SK-N-SH (cell line): ENCODE measurements around the gene SC5D. TPM values are rescaled to one million over a fixed set of nuclear protein-coding genes. Genes with fewer than 3 reads are reported as not detected.

Source experiments
- CTCF ChIA-PET: fragments of 300-600, 350-600 bp; formaldehyde crosslinking; extraction: SDS; loops from one replicate; lab custom pipeline; 2021; lab: Yijun Ruan, JAX
- POLR2A ChIA-PET: fragments of 350-600 bp; sonication (Branson Sonifier 250); formaldehyde crosslinking; extraction: SDS; loops from one replicate; lab custom pipeline; 2020; ENCODE audit warnings: antibody characterized with exemption, inconsistent platforms; lab: Yijun Ruan, JAX
- DNase-seq: peaks from one replicate; pipeline ENCODE4 v3.0.0; 2012
- H2AFZ ChIP-seq: fragments of 200-600 bp; sonication (generic); 2 replicates; pipeline ENCODE4 v1.8.1; 2016; ENCODE audit warnings: antibody characterized with exemption, mild to moderate bottlenecking, low read depth
- H3F3A ChIP-seq: fragments of 200-600 bp; sonication (generic); replicated peaks from 2 replicates; pipeline ENCODE3; 2016; ENCODE audit warnings: antibody characterized with exemption, mild to moderate bottlenecking; ENCODE audit not compliant: insufficient read depth
- H3K27ac ChIP-seq, 2 experiments: fragments of 200-500 bp in 1 of 2; fragments of 200-600 bp in 1 of 2; sonication (Bioruptor generic) in 1 of 2; sonication (generic), shearing (Covaris generic) in 1 of 2; 2 replicates each; pipeline versions ENCODE4 v1.5.1 to v1.6.1; 2014 to 2016; ENCODE audit warnings: low read depth in 2 of 2, inconsistent platforms in 1 of 2, low read length in 1 of 2, mild to moderate bottlenecking in 1 of 2, mixed read lengths in 1 of 2
- H3K27me3 ChIP-seq: fragments of 200-600 bp; sonication (generic), shearing (Covaris generic); 2 replicates; pipeline ENCODE4 v1.6.1; 2016; ENCODE audit warnings: mixed run types; ENCODE audit not compliant: insufficient read depth
- H3K36me3 ChIP-seq, 2 experiments: fragments of 200-500 bp in 1 of 2; fragments of 200-600 bp in 1 of 2; sonication (Bioruptor generic) in 1 of 2; sonication (generic) in 1 of 2; replicated peaks in 1 of 2; 2 replicates each; pipeline versions ENCODE3 to v1.5.1; 2014 to 2016; ENCODE audit warnings: low read length in 1 of 2, mild to moderate bottlenecking in 1 of 2; ENCODE audit not compliant: insufficient read depth in 2 of 2, control insufficient read depth in 1 of 2
- H3K4me1 ChIP-seq, 2 experiments: fragments of 200-500 bp in 1 of 2; fragments of 200-600 bp in 1 of 2; sonication (Bioruptor generic) in 1 of 2; sonication (generic), shearing (Covaris generic) in 1 of 2; 2 replicates each; pipeline versions ENCODE4 v1.5.1 to v1.6.1; 2014 to 2016; ENCODE audit warnings: low read depth in 1 of 2, low read length in 1 of 2, mixed run types in 1 of 2; ENCODE audit not compliant: insufficient read depth in 2 of 2, control insufficient read depth in 1 of 2
- H3K4me2 ChIP-seq: fragments of 200-600 bp; sonication (generic), shearing (Covaris generic); 2 replicates; pipeline ENCODE4 v1.6.1; 2017; ENCODE audit warnings: mixed run types
- H3K4me3 ChIP-seq, 2 experiments: fragments of 200-500 bp in 1 of 2; fragments of 200-600 bp in 1 of 2; sonication (Bioruptor generic) in 1 of 2; sonication (generic), shearing (Covaris generic) in 1 of 2; 2 replicates each; pipeline versions ENCODE4 v1.5.1 to v1.8.1; 2014 to 2016; ENCODE audit warnings: low read depth in 2 of 2, inconsistent platforms in 1 of 2, low read length in 1 of 2, mild to moderate bottlenecking in 1 of 2, mixed read lengths in 1 of 2, moderate library complexity in 1 of 2
- H3K79me2 ChIP-seq: fragments of 200-600 bp; sonication (generic); 2 replicates; pipeline ENCODE4 v1.8.1; 2017; ENCODE audit warnings: mild to moderate bottlenecking; ENCODE audit not compliant: insufficient read depth
- H3K9ac ChIP-seq: fragments of 200-600 bp; sonication (generic); 2 replicates; pipeline ENCODE4 v1.6.1; 2017; ENCODE audit warnings: mixed run types
- H3K9me2 ChIP-seq: fragments of 200-600 bp; sonication (generic); 2 replicates; pipeline ENCODE4 v1.6.1; 2017; ENCODE audit warnings: mixed run types
- H3K9me3 ChIP-seq: fragments of 200-600 bp; sonication (generic); 2 replicates; pipeline ENCODE4 v1.6.1; 2017; ENCODE audit warnings: mixed run types, mild to moderate bottlenecking, moderate library complexity
- H4K20me1 ChIP-seq: fragments of 200-600 bp; sonication (generic); 2 replicates; pipeline ENCODE4 v1.6.1; 2017; ENCODE audit warnings: mild to moderate bottlenecking, mixed run types; ENCODE audit not compliant: insufficient read depth
- ELF1 ChIP-seq: IDR thresholded peaks from 2 replicates; pipeline ENCODE4 v1.4.0; 2012
- FOSL2 ChIP-seq: IDR thresholded peaks from 2 replicates; pipeline ENCODE4 v1.4.0; 2012; ENCODE audit warnings: low read depth, mild to moderate bottlenecking, moderate library complexity, borderline replicate concordance
- FOXM1 ChIP-seq: IDR thresholded peaks from 2 replicates; pipeline ENCODE4 v1.4.0; 2012; ENCODE audit warnings: low read depth, mild to moderate bottlenecking
- GABPA ChIP-seq: IDR thresholded peaks from 2 replicates; pipeline ENCODE4 v1.4.0; 2012; ENCODE audit warnings: low read depth, mild to moderate bottlenecking
- GATA2 ChIP-seq: sonication (generic); formaldehyde crosslinking; IDR thresholded peaks from 2 replicates; pipeline ENCODE4 v1.5.0; 2020; ENCODE audit warnings: mild to moderate bottlenecking, missing genetic modification reagents
- MXI1 ChIP-seq: IDR thresholded peaks from 2 replicates; pipeline ENCODE4 v1.6.1; 2012; ENCODE audit warnings: mild to moderate bottlenecking, low read depth, low read length, improper control_type of control experiment
- NFIC ChIP-seq: IDR thresholded peaks from 2 replicates; pipeline ENCODE4 v1.4.0; 2012; ENCODE audit warnings: borderline replicate concordance
- NRF1 ChIP-seq: IDR thresholded peaks from 2 replicates; pipeline ENCODE4 v1.6.1; 2012; ENCODE audit warnings: low read depth, mild to moderate bottlenecking, low read length
- PBX3 ChIP-seq: IDR thresholded peaks from 2 replicates; pipeline ENCODE4; 2012
- POLR2AphosphoS5 ChIP-seq: IDR thresholded peaks from 2 replicates; pipeline ENCODE4 v1.6.1; 2012; ENCODE audit warnings: low read depth, low read length
- RCOR1 ChIP-seq: fragments of 150-350 bp; IDR thresholded peaks from 2 replicates; pipeline ENCODE4 v1.6.1; 2017; ENCODE audit warnings: antibody characterized with exemption, low read length
- RFX5 ChIP-seq: IDR thresholded peaks from 2 replicates; pipeline ENCODE4 v1.6.1; 2012; ENCODE audit warnings: mild to moderate bottlenecking, improper control_type of control experiment, low read length
- RXRA ChIP-seq: IDR thresholded peaks from 2 replicates; pipeline ENCODE4 v1.4.0; 2012; ENCODE audit warnings: low read depth, mild to moderate bottlenecking, borderline replicate concordance
- SIN3A ChIP-seq: IDR thresholded peaks from 2 replicates; pipeline ENCODE4 v1.6.1; 2012; ENCODE audit warnings: low read depth, mild to moderate bottlenecking, low read length, moderate library complexity, borderline replicate concordance
- SMC3 ChIP-seq: IDR thresholded peaks from 2 replicates; pipeline ENCODE4 v1.6.1; 2012; ENCODE audit warnings: low read depth, low read length, improper control_type of control experiment
- TAF1 ChIP-seq: IDR thresholded peaks from 2 replicates; pipeline ENCODE4 v1.6.1; 2012; ENCODE audit warnings: low read depth, mild to moderate bottlenecking, low read length, moderate library complexity, borderline replicate concordance
- TCF12 ChIP-seq: IDR thresholded peaks from 2 replicates; pipeline ENCODE4 v1.4.0; 2012
- YY1 ChIP-seq: IDR thresholded peaks from 2 replicates; pipeline ENCODE4 v1.4.0; 2012; ENCODE audit warnings: low read depth, mild to moderate bottlenecking
- WGBS: methylation state at CpG from one replicate; pipeline ENCODE4 v1.1.6; 2017; ENCODE audit warnings: low lambda C conversion rate; 5-methylcytosine and 5-hydroxymethylcytosine counted together
- polyA plus RNA-seq, 3 experiments: library from polyadenylated mRNA; depleted of rRNA; stranded (reverse); fragments of >200 nt; gene quantifications; 2 replicates each; pipeline ENCODE4 v1.2.3, GENCODE V29; 2012
- TF ChIP-seq, protein P1 (sequence below): IDR thresholded peaks from 2 replicates; pipeline ENCODE4 v1.4.0; 2012; ENCODE audit warnings: low read depth, borderline replicate concordance

The SC5D gene
- polyA plus RNA-seq, 1 of the 3 experiments (the other 2 are of a cell fraction) = 8.9 TPM

- Histone ChIP-seq H3K4me3 (no peak overlapping the region), H3K9me3 (no peaks in the 10 kb centered on the region)
These were observed 47.7 kb upstream of the SC5D start for GRCh38 chr11:121244884-121245283.

DNA sequence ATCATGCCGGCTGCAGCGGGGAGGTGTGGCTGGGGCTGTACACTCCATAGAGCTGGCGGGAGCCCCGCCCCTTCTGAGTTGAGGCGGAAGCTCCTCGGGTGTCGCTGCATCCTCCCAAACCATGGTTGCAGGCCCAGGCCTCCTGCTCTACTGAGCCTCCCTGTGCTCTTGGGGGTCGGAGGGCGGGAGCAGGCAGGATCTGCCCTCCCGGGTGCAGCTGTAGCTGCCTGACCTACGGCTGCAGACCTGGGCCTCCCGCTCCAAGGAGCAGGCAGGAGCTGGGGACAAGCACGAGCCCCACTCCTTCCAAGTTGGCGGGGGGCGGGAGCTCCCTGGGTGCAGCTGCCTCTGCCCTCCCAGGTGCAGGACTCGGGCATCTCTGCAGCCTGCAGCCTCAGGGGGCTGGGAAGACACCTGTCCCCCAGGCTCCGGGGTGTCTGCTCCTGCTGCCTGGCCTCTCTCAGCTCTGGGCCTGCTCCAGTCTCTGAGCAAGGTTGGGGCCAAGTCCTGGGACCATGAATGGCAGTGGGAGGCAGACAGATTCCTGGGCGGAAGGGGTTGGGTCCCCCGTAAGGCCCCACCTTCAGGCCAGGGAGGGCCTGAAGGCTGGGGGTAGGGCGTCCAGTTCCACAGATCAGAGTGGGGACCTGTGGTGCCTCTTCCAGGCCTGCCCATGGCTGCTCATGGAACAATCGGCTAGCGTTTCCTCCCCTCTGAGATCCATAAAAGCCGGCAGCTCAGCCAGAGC lies 46.4 kb upstream of the SC5D start:
- H3K27me3 ChIP-seq = no peaks in the 10 kb centered on the region; the same call in 1 of the 2 replicates
- WGBS = no CpG with 5 or more reads among the region's 23 CpGs
- H3K4me2 ChIP-seq = no peak overlapping the region
- no peaks in the 10 kb centered on the region for H3K36me3 ChIP-seq
- no peak overlapping the region for H3K9ac ChIP-seq
- no peak for DNase-seq
- no peak overlapping the region for H2AFZ ChIP-seq
- no peaks in the 10 kb centered on the region for H3K79me2 ChIP-seq
- H3K9me3 ChIP-seq = no peaks in the 10 kb centered on the region
- H3K27ac ChIP-seq = no peak overlapping the region
- H3K4me3 ChIP-seq = no peak overlapping the region
- H3K9me2 ChIP-seq = no peaks in the 10 kb centered on the region
- CTCF ChIA-PET = interaction anchor here (1.0 to 2.7 kb wide), 5 partner anchors 9 to 345 kb away, joined by 3 to 18 read pairs (median 3); partner anchors contain the start of genes SC5D, SORL1 and SORL1-AS1
- TF ChIP-seq GABPA (no peak), NRF1 (no peak), SMC3 (no peak), RXRA (no peak), NFIC (no peak), GATA2 (CRISPR knock-in tag) (no peak), FOXM1 (no peak)
- POLR2A ChIA-PET = interaction anchor here (0.6 kb wide), 1 partner anchor 77 kb away, joined by 3 read pairs; no protein-coding TSS in a partner anchor
- H4K20me1 ChIP-seq = no peaks in the 10 kb centered on the region
- peaks cover 0 to 8% of the 10 kb centered on the region in 2 experiments; a peak in 1 of 4 replicates for H3K4me1 ChIP-seq
- peaks cover 4% of the 10 kb centered on the region for H3F3A ChIP-seq

More at GRCh38 chr11:121244884-121245283, 47.7 kb upstream of the SC5D start:
- DNase-seq = no peak
- Histone ChIP-seq H3K27ac (no peak overlapping the region), H3K9ac (no peak overlapping the region), H3K27me3 (no peaks in the 10 kb centered on the region; the same call in 1 of the 2 replicates), H3F3A (peaks cover 4% of the 10 kb centered on the region), H3K36me3 (no peaks in the 10 kb centered on the region), H2AFZ (no peak overlapping the region), H4K20me1 (no peaks in the 10 kb centered on the region), H3K79me2 (no peaks in the 10 kb centered on the region), H3K4me1 (peaks cover 0 to 18% of the 10 kb centered on the region in 2 experiments; a peak in 2 of 4 replicates), H3K9me2 (no peaks in the 10 kb centered on the region), H3K4me2 (no peak overlapping the region)
- CTCF ChIA-PET = interaction anchor here (0.9 to 1.2 kb wide), 3 partner anchors 10 to 346 kb away, joined by 3 to 4 read pairs (median 3); no protein-coding TSS in a partner anchor
- POLR2A ChIA-PET = no interaction called here
- no peak for TF ChIP-seq MXI1
- TF ChIP-seq SMC3 = no peak
- no peak for TF ChIP-seq GABPA
- no peak for TF ChIP-seq RCOR1
- no peak for TF ChIP-seq RXRA
- TF ChIP-seq RFX5 = no peak
- TF ChIP-seq FOSL2 = no peak
- no peak for TF ChIP-seq TCF12
- no peak for TF ChIP-seq GATA2 (CRISPR knock-in tag)
- no peak for TF ChIP-seq POLR2AphosphoS5
- no peak for TF ChIP-seq ELF1
- TF ChIP-seq TAF1 = no peak
- no peak for TF ChIP-seq PBX3
- no peak for TF ChIP-seq SIN3A
- no peak for TF ChIP-seq YY1
- TF ChIP-seq, protein P1, sequence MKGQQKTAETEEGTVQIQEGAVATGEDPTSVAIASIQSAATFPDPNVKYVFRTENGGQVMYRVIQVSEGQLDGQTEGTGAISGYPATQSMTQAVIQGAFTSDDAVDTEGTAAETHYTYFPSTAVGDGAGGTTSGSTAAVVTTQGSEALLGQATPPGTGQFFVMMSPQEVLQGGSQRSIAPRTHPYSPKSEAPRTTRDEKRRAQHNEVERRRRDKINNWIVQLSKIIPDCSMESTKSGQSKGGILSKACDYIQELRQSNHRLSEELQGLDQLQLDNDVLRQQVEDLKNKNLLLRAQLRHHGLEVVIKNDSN = no peak
- WGBS = 54% methylated on average over 8 of the region's 10 CpGs
